ENCODE measurements around the gene PTPRD. TPM values are rescaled to one million over a fixed set of nuclear protein-coding genes. Genes with fewer than 3 reads are reported as not detected.

The PTPRD gene
- total RNA-seq, 1 experiment from 2014 or later: 1.8 TPM

GRCh38 chr9:8450810-8451545, 2161.8 kb downstream of the PTPRD start:
- H3K27me3 Mint-ChIP-seq (ENCODE audit: unreplicated experiment): no peaks in the 10 kb centered on the region
- H3K4me3 Mint-ChIP-seq (ENCODE audit: low read depth, unreplicated experiment): no peak overlapping the region
- H3K36me3 Mint-ChIP-seq (ENCODE audit: insufficient read depth, unreplicated experiment): no peaks in the 10 kb centered on the region
- no TSS peak for BruUV-seq (replicated peaks)
- TF ChIP-seq, protein P1, sequence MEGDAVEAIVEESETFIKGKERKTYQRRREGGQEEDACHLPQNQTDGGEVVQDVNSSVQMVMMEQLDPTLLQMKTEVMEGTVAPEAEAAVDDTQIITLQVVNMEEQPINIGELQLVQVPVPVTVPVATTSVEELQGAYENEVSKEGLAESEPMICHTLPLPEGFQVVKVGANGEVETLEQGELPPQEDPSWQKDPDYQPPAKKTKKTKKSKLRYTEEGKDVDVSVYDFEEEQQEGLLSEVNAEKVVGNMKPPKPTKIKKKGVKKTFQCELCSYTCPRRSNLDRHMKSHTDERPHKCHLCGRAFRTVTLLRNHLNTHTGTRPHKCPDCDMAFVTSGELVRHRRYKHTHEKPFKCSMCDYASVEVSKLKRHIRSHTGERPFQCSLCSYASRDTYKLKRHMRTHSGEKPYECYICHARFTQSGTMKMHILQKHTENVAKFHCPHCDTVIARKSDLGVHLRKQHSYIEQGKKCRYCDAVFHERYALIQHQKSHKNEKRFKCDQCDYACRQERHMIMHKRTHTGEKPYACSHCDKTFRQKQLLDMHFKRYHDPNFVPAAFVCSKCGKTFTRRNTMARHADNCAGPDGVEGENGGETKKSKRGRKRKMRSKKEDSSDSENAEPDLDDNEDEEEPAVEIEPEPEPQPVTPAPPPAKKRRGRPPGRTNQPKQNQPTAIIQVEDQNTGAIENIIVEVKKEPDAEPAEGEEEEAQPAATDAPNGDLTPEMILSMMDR (IDR thresholded peaks at IDR 0.05; ENCODE audit: unreplicated experiment): no peak
- intact Hi-C loops (cut with micrococcal nuclease; ENCODE audit: unreplicated experiment): no loop called here
- H3K27ac Mint-ChIP-seq (ENCODE audit: unreplicated experiment): no peak overlapping the region
- no peak for DNase-seq
- CTCF ChIA-PET: no interaction called here
- no peaks in the 10 kb centered on the region for H3K9me3 Mint-ChIP-seq (ENCODE audit: low read depth, unreplicated experiment)
- no peaks in the 10 kb centered on the region for H3K4me1 Mint-ChIP-seq (ENCODE audit: low read depth, unreplicated experiment)

DNA sequence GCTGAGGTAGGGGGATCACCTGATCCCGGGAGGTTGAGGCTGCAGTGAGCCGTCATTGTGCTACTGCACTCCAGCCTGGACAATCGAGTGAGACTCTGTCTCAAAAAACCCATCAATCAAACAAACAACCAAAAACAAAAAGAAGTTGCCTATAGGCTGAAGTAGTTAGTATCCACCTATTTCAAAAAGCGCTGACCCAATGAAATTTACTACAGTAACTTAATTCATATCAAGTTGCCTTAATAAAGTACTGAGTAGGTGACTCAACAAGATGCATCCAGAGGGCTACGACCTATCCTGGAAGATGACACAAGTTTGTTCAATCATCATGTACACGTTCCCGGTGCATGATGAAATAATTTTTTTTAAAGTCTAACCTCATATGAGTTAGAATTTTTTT, 2164.6 kb downstream of the PTPRD start:
- Mint-ChIP-seq H3K9me3 (ENCODE audit: low read depth, unreplicated experiment) (no peaks in the 10 kb centered on the region), H3K4me1 (ENCODE audit: low read depth, unreplicated experiment) (no peaks in the 10 kb centered on the region), H3K27ac (ENCODE audit: unreplicated experiment) (no peak overlapping the region), H3K36me3 (ENCODE audit: insufficient read depth, unreplicated experiment) (no peaks in the 10 kb centered on the region), H3K27me3 (ENCODE audit: unreplicated experiment) (no peaks in the 10 kb centered on the region), H3K4me3 (ENCODE audit: low read depth, unreplicated experiment) (no peak overlapping the region)
- intact Hi-C loops (cut with micrococcal nuclease; ENCODE audit: unreplicated experiment): no loop called here
- TF ChIP-seq, protein P1 (IDR thresholded peaks at IDR 0.05; ENCODE audit: unreplicated experiment): no peak
- no TSS peak for BruUV-seq (replicated peaks)
- CTCF ChIA-PET: no interaction called here
- DNase-seq: no peak

- Mint-ChIP-seq H3K27me3 (ENCODE audit: unreplicated experiment) (no peaks in the 10 kb centered on the region), H3K36me3 (ENCODE audit: insufficient read depth, unreplicated experiment) (no peaks in the 10 kb centered on the region), H3K4me3 (ENCODE audit: low read depth, unreplicated experiment) (no peak overlapping the region), H3K9me3 (ENCODE audit: low read depth, unreplicated experiment) (no peaks in the 10 kb centered on the region), H3K4me1 (ENCODE audit: low read depth, unreplicated experiment) (no peaks in the 10 kb centered on the region), H3K27ac (ENCODE audit: unreplicated experiment) (no peak overlapping the region)
- no peak for DNase-seq
- TF ChIP-seq, protein P1 (IDR thresholded peaks at IDR 0.05; ENCODE audit: unreplicated experiment): no peak
- CTCF ChIA-PET: no interaction called here
- no TSS peak for BruUV-seq (replicated peaks)
- intact Hi-C loops (cut with micrococcal nuclease; ENCODE audit: unreplicated experiment): no loop called here
Observed at GRCh38 chr9:8447601-8448000, 2165.2 kb downstream of the PTPRD start.

GRCh38 chr9:8437876-8438275, 2174.9 kb downstream of the PTPRD start:
- intact Hi-C loops (cut with micrococcal nuclease; ENCODE audit: unreplicated experiment): no loop called here
- CTCF ChIA-PET: no interaction called here
- H3K4me1 Mint-ChIP-seq (ENCODE audit: low read depth, unreplicated experiment): no peaks in the 10 kb centered on the region
- TF ChIP-seq, protein P1 (IDR thresholded peaks at IDR 0.05; ENCODE audit: unreplicated experiment): no peak
- peaks cover 4% of the 10 kb centered on the region for H3K9me3 Mint-ChIP-seq (ENCODE audit: low read depth, unreplicated experiment)
- no peaks in the 10 kb centered on the region for H3K36me3 Mint-ChIP-seq (ENCODE audit: insufficient read depth, unreplicated experiment)
- no peak overlapping the region for H3K4me3 Mint-ChIP-seq (ENCODE audit: low read depth, unreplicated experiment)
- H3K27ac Mint-ChIP-seq (ENCODE audit: unreplicated experiment): no peak overlapping the region
- DNase-seq: no peak
- no peaks in the 10 kb centered on the region for H3K27me3 Mint-ChIP-seq (ENCODE audit: unreplicated experiment)
- BruUV-seq (replicated peaks): no TSS peak

Measured in Calu3 (cell line).